RWPE2 (cell line): Measurements from ENCODE around the gene HTR7.
A peak's percentile ranks its signal among the peaks of the same experiment; 100 is the strongest.

Experiments
- ATAC-seq: fragments of 200-7000 bp; cut with Tn5 transposase; 3 replicates; pipeline ENCODE4 v1.9.1; 2021; ENCODE audit warnings: low read depth
- DNase-seq: peaks from one replicate; pipeline ENCODE4 v3.0.0-alpha.2; 2020; ENCODE audit warnings: low spot score
- H3K27ac ChIP-seq: fragments of 450-650 bp; 2 replicates; pipeline ENCODE4 v1.5.1; 2017; ENCODE audit warnings: mild to moderate bottlenecking; ENCODE audit not compliant: poor library complexity, severe bottlenecking
- H3K27me3 ChIP-seq: fragments of 250-450 bp; sonication (Bioruptor Pico); 2 replicates; pipeline ENCODE4 v1.5.1; 2021; ENCODE audit warnings: mild to moderate bottlenecking, moderate library complexity; ENCODE audit not compliant: insufficient read depth, poor library complexity, severe bottlenecking
- H3K36me3 ChIP-seq: fragments of 250-450 bp; sonication (Bioruptor Pico); 2 replicates; pipeline ENCODE4 v1.5.1; 2020; ENCODE audit warnings: low read depth, mild to moderate bottlenecking, moderate library complexity
- H3K4me1 ChIP-seq: fragments of 250-450 bp; sonication (Bioruptor Pico); 2 replicates; pipeline ENCODE4 v1.5.1; 2021; ENCODE audit warnings: mild to moderate bottlenecking, moderate library complexity; ENCODE audit not compliant: insufficient read depth, poor library complexity, severe bottlenecking
- H3K4me3 ChIP-seq: fragments of 250-450 bp; sonication (Bioruptor Pico); 2 replicates; pipeline ENCODE4 v1.5.1; 2021; ENCODE audit warnings: mild to moderate bottlenecking, moderate library complexity; ENCODE audit not compliant: severe bottlenecking
- H3K9me3 ChIP-seq: fragments of 250-450 bp; sonication (Bioruptor Pico); 2 replicates; pipeline ENCODE4 v1.5.1; 2021; ENCODE audit warnings: mild to moderate bottlenecking, moderate library complexity; ENCODE audit not compliant: severe bottlenecking
- CTCF ChIP-seq: fragments of 450-650 bp; IDR thresholded peaks from one replicate; pipeline ENCODE4 v1.5.1; 2017; ENCODE audit warnings: mild to moderate bottlenecking, moderate library complexity; ENCODE audit not compliant: poor library complexity, severe bottlenecking

The HTR7 gene

GRCh38 chr10:90775351-90776028, 82.3 kb downstream of the HTR7 start:
- Histone ChIP-seq H3K9me3 (no peaks in the 10 kb centered on the region), H3K27me3 (no peaks in the 10 kb centered on the region), H3K27ac (no peak overlapping the region), H3K4me1 (no peaks in the 10 kb centered on the region), H3K36me3 (no peaks in the 10 kb centered on the region), H3K4me3 (no peak overlapping the region)
- TF ChIP-seq CTCF: no peak
- ATAC-seq: no peak
- no peak for DNase-seq

GRCh38 chr10:90769946-90770841, 87.6 kb downstream of the HTR7 start:
- DNase-seq: no peak
- no peaks in the 10 kb centered on the region for H3K27me3 ChIP-seq
- no peak for ATAC-seq
- no peaks in the 10 kb centered on the region for H3K4me1 ChIP-seq
- no peak for TF ChIP-seq CTCF
- H3K27ac ChIP-seq: no peak overlapping the region
- H3K4me3 ChIP-seq: no peak overlapping the region
- H3K9me3 ChIP-seq: no peaks in the 10 kb centered on the region
- no peaks in the 10 kb centered on the region for H3K36me3 ChIP-seq

GRCh38 chr10:90751107-90751997, 106.5 kb downstream of the HTR7 start:
- Histone ChIP-seq H3K9me3 (no peaks in the 10 kb centered on the region), H3K4me3 (no peak overlapping the region), H3K27me3 (no peaks in the 10 kb centered on the region), H3K4me1 (no peaks in the 10 kb centered on the region), H3K36me3 (no peaks in the 10 kb centered on the region), H3K27ac (no peak overlapping the region)
- DNase-seq: no peak
- TF ChIP-seq CTCF: peak; percentile 82
- ATAC-seq: peak; percentile 86

GRCh38 chr10:90746829-90747228, 111.0 kb downstream of the HTR7 start:
- DNase-seq (no peak), ATAC-seq (no peak)
- TF ChIP-seq CTCF: no peak
- H3K27me3 ChIP-seq: no peaks in the 10 kb centered on the region
- H3K9me3 ChIP-seq: no peaks in the 10 kb centered on the region
- no peak overlapping the region for H3K4me3 ChIP-seq
- no peak overlapping the region for H3K27ac ChIP-seq
- peaks cover 9% of the 10 kb centered on the region for H3K4me1 ChIP-seq
- H3K36me3 ChIP-seq: no peaks in the 10 kb centered on the region
